ENCODE measurements around the gene KIF5C.

The KIF5C gene

GRCh38 chr2:149019768-149020167 is 144.7 kb downstream of the KIF5C start:
- Histone ChIP-seq H3K9me2 (replicated peaks; ENCODE audit: low read depth, low read length) (no peaks in the 10 kb centered on the region), H3K9me3 (ENCODE audit: insufficient read depth, low read depth, low read length) (no peaks in the 10 kb centered on the region), H3K79me2 (ENCODE audit: insufficient read depth, low read length) (no peaks in the 10 kb centered on the region), H3K36me3 (ENCODE audit: insufficient read depth, low read length) (no peaks in the 10 kb centered on the region), H3K27me3 (ENCODE audit: insufficient read depth, low read length, poor library complexity, severe bottlenecking) (no peaks in the 10 kb centered on the region), H3K4me3 (ENCODE audit: low read length, poor library complexity, severe bottlenecking) (no peak overlapping the region), H4K20me1 (ENCODE audit: insufficient read depth, low read length, poor library complexity, severe bottlenecking) (no peaks in the 10 kb centered on the region), H3K4me2 (ENCODE audit: low read depth, low read length, poor library complexity, severe bottlenecking) (no peak overlapping the region), H3K9ac (ENCODE audit: low read depth, low read length, poor library complexity, severe bottlenecking) (no peak overlapping the region), H2AFZ (ENCODE audit: low read length) (no peak overlapping the region), H3K4me1 (ENCODE audit: insufficient read depth, low read length, poor library complexity, severe bottlenecking) (no peaks in the 10 kb centered on the region), H3F3A (ENCODE audit: low read depth) (no peaks in the 10 kb centered on the region)
- no peak for TF ChIP-seq CTCF (conservative IDR thresholded peaks at IDR 0.05; ENCODE audit: low read length)
- no peak for TF ChIP-seq EZH2phosphoT487 (IDR thresholded peaks at IDR 0.05; ENCODE audit: borderline replicate concordance)

- Histone ChIP-seq H3F3A (ENCODE audit: low read depth) (no peaks in the 10 kb centered on the region), H3K4me3 (ENCODE audit: low read length, poor library complexity, severe bottlenecking) (no peak overlapping the region), H3K9ac (ENCODE audit: low read depth, low read length, poor library complexity, severe bottlenecking) (no peak overlapping the region), H2AFZ (ENCODE audit: low read length) (peak overlapping the region; percentile 28; the same call in 1 of the 2 replicates), H3K9me2 (replicated peaks; ENCODE audit: low read depth, low read length) (no peaks in the 10 kb centered on the region), H3K36me3 (ENCODE audit: insufficient read depth, low read length) (no peaks in the 10 kb centered on the region), H3K4me1 (ENCODE audit: insufficient read depth, low read length, poor library complexity, severe bottlenecking) (no peaks in the 10 kb centered on the region), H3K4me2 (ENCODE audit: low read depth, low read length, poor library complexity, severe bottlenecking) (no peak overlapping the region), H3K9me3 (ENCODE audit: insufficient read depth, low read depth, low read length) (no peaks in the 10 kb centered on the region), H3K79me2 (ENCODE audit: insufficient read depth, low read length) (no peaks in the 10 kb centered on the region), H4K20me1 (ENCODE audit: insufficient read depth, low read length, poor library complexity, severe bottlenecking) (no peaks in the 10 kb centered on the region), H3K27me3 (ENCODE audit: insufficient read depth, low read length, poor library complexity, severe bottlenecking) (no peaks in the 10 kb centered on the region)
- no peak for TF ChIP-seq EZH2phosphoT487 (IDR thresholded peaks at IDR 0.05; ENCODE audit: borderline replicate concordance)
- TF ChIP-seq CTCF (conservative IDR thresholded peaks at IDR 0.05; ENCODE audit: low read length), result no peak
These were observed 145.4 kb downstream of the KIF5C start for GRCh38 chr2:149020432-149020851.

- Histone ChIP-seq H3K9me3 (ENCODE audit: insufficient read depth, low read depth, low read length) (no peaks in the 10 kb centered on the region), H3K4me2 (ENCODE audit: low read depth, low read length, poor library complexity, severe bottlenecking) (no peak overlapping the region), H3K36me3 (ENCODE audit: insufficient read depth, low read length) (no peaks in the 10 kb centered on the region), H3K4me3 (ENCODE audit: low read length, poor library complexity, severe bottlenecking) (no peak overlapping the region), H2AFZ (ENCODE audit: low read length) (no peak overlapping the region), H3K9ac (ENCODE audit: low read depth, low read length, poor library complexity, severe bottlenecking) (no peak overlapping the region), H3F3A (ENCODE audit: low read depth) (no peaks in the 10 kb centered on the region), H4K20me1 (ENCODE audit: insufficient read depth, low read length, poor library complexity, severe bottlenecking) (no peaks in the 10 kb centered on the region), H3K9me2 (replicated peaks; ENCODE audit: low read depth, low read length) (no peaks in the 10 kb centered on the region), H3K4me1 (ENCODE audit: insufficient read depth, low read length, poor library complexity, severe bottlenecking) (no peaks in the 10 kb centered on the region), H3K79me2 (ENCODE audit: insufficient read depth, low read length) (no peaks in the 10 kb centered on the region), H3K27me3 (ENCODE audit: insufficient read depth, low read length, poor library complexity, severe bottlenecking) (no peaks in the 10 kb centered on the region)
- TF ChIP-seq EZH2phosphoT487 (IDR thresholded peaks at IDR 0.05; ENCODE audit: borderline replicate concordance) (no peak), CTCF (conservative IDR thresholded peaks at IDR 0.05; ENCODE audit: low read length) (no peak)
These were observed 146.3 kb downstream of the KIF5C start for GRCh38 chr2:149021271-149021719.
